GM23338 (cell line): ENCODE results near the gene PDX1. TPM values are rescaled to one million over a fixed set of nuclear protein-coding genes. Genes with fewer than 3 reads are reported as not detected.

Experiments
- ATAC-seq: fragments of 200-7000 bp; cut with Tn5 transposase; 3 replicates; pipeline ENCODE4 v1.9.1; 2020
- DNase-seq: peaks from one replicate; pipeline ENCODE4 v3.0.0-alpha.2; 2015; ENCODE audit warnings: low spot score
- H2AFZ ChIP-seq: fragments of 200-600 bp; sonication (generic); 2 replicates; pipeline ENCODE4 v1.8.0; 2016; ENCODE audit warnings: antibody characterized with exemption, mild to moderate bottlenecking, moderate library complexity
- H3F3A ChIP-seq: fragments of 200-600 bp; sonication (generic); replicated peaks from 2 replicates; pipeline ENCODE4 v1.8.0; 2017; ENCODE audit warnings: antibody characterized with exemption, mixed run types, low read depth
- H3K27ac ChIP-seq: fragments of 200-600 bp; sonication (generic); 2 replicates; pipeline ENCODE4 v1.6.1; 2016; ENCODE audit warnings: low read depth
- H3K27me3 ChIP-seq: fragments of 200-600 bp; sonication (generic); 2 replicates; pipeline ENCODE4 v1.8.0; 2016; ENCODE audit warnings: mild to moderate bottlenecking, mixed run types, moderate library complexity; ENCODE audit not compliant: insufficient read depth
- H3K36me3 ChIP-seq: fragments of 200-600 bp; sonication (generic); 2 replicates; pipeline ENCODE4 v1.8.0; 2016; ENCODE audit warnings: mild to moderate bottlenecking; ENCODE audit not compliant: insufficient read depth
- H3K4me1 ChIP-seq: fragments of 200-600 bp; sonication (generic); 2 replicates; pipeline ENCODE4 v1.8.0; 2016; ENCODE audit warnings: mild to moderate bottlenecking, moderate library complexity; ENCODE audit not compliant: insufficient read depth
- H3K4me2 ChIP-seq: fragments of 200-600 bp; sonication (generic); 2 replicates; pipeline ENCODE4 v1.7.1; 2017; ENCODE audit warnings: mixed run types
- H3K4me3 ChIP-seq: fragments of 200-600 bp; sonication (generic); 2 replicates; pipeline ENCODE4 v1.6.1; 2016; ENCODE audit warnings: mixed run types
- H3K79me2 ChIP-seq: fragments of 200-600 bp; sonication (generic); replicated peaks from 2 replicates; pipeline ENCODE4 v1.8.0; 2017; ENCODE audit warnings: mild to moderate bottlenecking; ENCODE audit not compliant: insufficient read depth
- H3K9me2 ChIP-seq: fragments of 200-600 bp; sonication (generic); 2 replicates; pipeline ENCODE4 v1.8.0; 2017; ENCODE audit not compliant: insufficient read depth
- H4K20me1 ChIP-seq: fragments of 200-600 bp; sonication (generic); replicated peaks from 2 replicates; pipeline ENCODE4 v1.8.0; 2017; ENCODE audit warnings: mild to moderate bottlenecking; ENCODE audit not compliant: insufficient read depth
- H3K27ac Mint-ChIP-seq: 2 replicates; pipeline ENCODE4 v1.8.0; 2020; ENCODE audit warnings: inconsistent platforms, mild to moderate bottlenecking, moderate library complexity, mixed read lengths
- H3K27me3 Mint-ChIP-seq: 3 replicates; pipeline ENCODE4 v1.8.0; 2022; ENCODE audit warnings: low read depth, mild to moderate bottlenecking, moderate library complexity, mixed read lengths, inconsistent platforms; ENCODE audit not compliant: insufficient read depth, poor library complexity
- H3K36me3 Mint-ChIP-seq: 3 replicates; pipeline ENCODE4 v1.8.0; 2021; ENCODE audit warnings: low read depth, mild to moderate bottlenecking, inconsistent platforms, moderate library complexity, mixed read lengths
- H3K4me1 Mint-ChIP-seq: 3 replicates; pipeline ENCODE4 v1.8.0; 2020; ENCODE audit warnings: mild to moderate bottlenecking, inconsistent platforms, mixed read lengths
- H3K4me3 Mint-ChIP-seq: 3 replicates; pipeline ENCODE4 v1.8.0; 2021; ENCODE audit warnings: moderate library complexity, mild to moderate bottlenecking, inconsistent platforms, mixed read lengths
- H3K9me3 Mint-ChIP-seq: 3 replicates; pipeline ENCODE4 v1.8.0; 2020; ENCODE audit warnings: moderate library complexity, mild to moderate bottlenecking, inconsistent platforms, mixed read lengths
- CREB1 ChIP-seq: fragments of 250-450 bp; sonication (Bioruptor Pico); IDR thresholded peaks from 2 replicates; pipeline ENCODE4 v1.5.0; 2020; ENCODE audit warnings: low read depth, mild to moderate bottlenecking, moderate library complexity
- ETS1 ChIP-seq: IDR thresholded peaks from 2 replicates; pipeline ENCODE4 v1.6.1; 2016; ENCODE audit warnings: antibody characterized with exemption
- EZH2 ChIP-seq: fragments of 200-600 bp; sonication (generic); IDR thresholded peaks from one replicate; pipeline ENCODE4 v1.8.0; 2017; ENCODE audit warnings: antibody characterized with exemption, mild to moderate bottlenecking, low read depth; ENCODE audit not compliant: unreplicated experiment
- JUNB ChIP-seq: IDR thresholded peaks from one replicate; pipeline ENCODE4 v1.6.1; 2016; ENCODE audit warnings: antibody characterized with exemption; ENCODE audit not compliant: unreplicated experiment
- REST ChIP-seq: IDR thresholded peaks from one replicate; pipeline ENCODE4 v1.6.1; 2018; ENCODE audit warnings: antibody characterized with exemption; ENCODE audit not compliant: unreplicated experiment
- ZNF114 ChIP-seq: fragments of 250-450 bp; sonication (Bioruptor Pico); IDR thresholded peaks from 2 replicates; pipeline ENCODE4 v1.5.0; 2020; ENCODE audit warnings: mild to moderate bottlenecking, moderate library complexity
- ZNF331 ChIP-seq: fragments of 250-450 bp; sonication (Bioruptor Pico); IDR thresholded peaks from 2 replicates; pipeline ENCODE4 v1.5.0; 2020; ENCODE audit warnings: low read depth, mild to moderate bottlenecking, moderate library complexity
- polyA plus RNA-seq: library from polyadenylated mRNA; unstranded; fragments of >200 nt; fragmentation: Nextera tagmentation; extraction: Ambion mirVana; gene quantifications from 2 replicates; pipeline ENCODE4 v1.2.1, GENCODE V29; 2016
- total RNA-seq: library from RNA; depleted of rRNA; stranded (reverse); fragments of >200 nt; shearing (Covaris generic); gene quantifications from 2 replicates; pipeline ENCODE4 v1.2.3, GENCODE V29; 2014

The PDX1 gene
- total and polyA plus RNA-seq, 2 experiments from 2014 or later, result not detected

GRCh38 chr13:27956576-27957300 lies 36.9 kb downstream of the PDX1 start (continued):
- TF ChIP-seq REST (no peak), EZH2 (no peak), ZNF331 (CRISPR knock-in tag) (no peak), JUNB (no peak), ETS1 (no peak), ZNF114 (CRISPR knock-in tag) (no peak), CREB1 (no peak)

GRCh38 chr13:27959976-27960361 lies 40.2 kb downstream of the PDX1 start:
- H3K27ac Mint-ChIP-seq, result no peak overlapping the region
- peaks cover 24% of the 10 kb centered on the region for H3K4me1 Mint-ChIP-seq
- Histone ChIP-seq H3K9me2 (no peaks in the 10 kb centered on the region), H3K79me2 (no peaks in the 10 kb centered on the region), H2AFZ (no peak overlapping the region), H3K4me3 (peak overlapping the region; percentile 55; the same call in 1 of the 2 replicates), H3K4me1 (peaks cover 36% of the 10 kb centered on the region), H3K36me3 (no peaks in the 10 kb centered on the region), H3K27me3 (peaks cover 100% of the 10 kb centered on the region), H3K27ac (no peak overlapping the region), H3K4me2 (peak overlapping the region; percentile 82), H3F3A (peaks cover 36% of the 10 kb centered on the region), H4K20me1 (peaks cover 45% of the 10 kb centered on the region)
- H3K4me3 Mint-ChIP-seq, result peak overlapping the region; percentile 52; the same call in 2 of the 3 replicates
- no peaks in the 10 kb centered on the region; the same call in 2 of the 3 replicates for H3K9me3 Mint-ChIP-seq
- DNase-seq, result no peak
- H3K36me3 Mint-ChIP-seq, result no peaks in the 10 kb centered on the region
- no peak for ATAC-seq
- H3K27me3 Mint-ChIP-seq, result peaks cover 98% of the 10 kb centered on the region
- TF ChIP-seq ETS1 (no peak), EZH2 (peak; percentile 59), REST (no peak)
